Measurements from ENCODE around the gene NFIA. TPM values are rescaled to one million over a fixed set of nuclear protein-coding genes. Genes with fewer than 3 reads are reported as not detected.
A peak's percentile ranks its signal among the peaks of the same experiment; 100 is the strongest.

The NFIA gene
- total and polyA plus RNA-seq, 7 experiments from 2014 or later: 1.0 to 8.6 (median 5.9) TPM

- peaks cover 0 to 11% (median 6%) of the 10 kb centered on the region in 5 donors for H3K36me3 Mint-ChIP-seq
- Histone ChIP-seq H3K36me3 (ENCODE audit: control insufficient read depth in 2 of 3, insufficient read depth in 3 of 3, low read length in 3 of 3) (no peaks in the 10 kb centered on the region), H3K27me3 (ENCODE audit: control insufficient read depth in 2 of 2, insufficient read depth in 2 of 2, low read length in 2 of 2) (no peaks in the 10 kb centered on the region), H3K27ac (ENCODE audit: low read depth, low read length) (no peak overlapping the region), H3K9me3 (ENCODE audit: control insufficient read depth in 2 of 3, low read length in 3 of 3) (peaks cover 0 to 4% (median 0%) of the 10 kb centered on the region in 3 experiments), H3K4me3 (ENCODE audit: low read length) (no peak overlapping the region), H3K4me1 (ENCODE audit: control insufficient read depth in 2 of 2, insufficient read depth in 2 of 2, low read length in 2 of 2) (no peaks in the 10 kb centered on the region)
- H3K4me3 Mint-ChIP-seq: no peak overlapping the region
- DNase-seq: no peak
- POLR2A ChIA-PET: no interaction called here
- H3K9me3 Mint-ChIP-seq: peaks cover 0 to 4% (median 0%) of the 10 kb centered on the region in 11 donors
- H3K4me1 Mint-ChIP-seq: peaks cover 0 to 7% (median 2%) of the 10 kb centered on the region in 7 donors
- CTCF ChIA-PET: no interaction called here
- H3K27me3 Mint-ChIP-seq: no peaks in the 10 kb centered on the region
- ATAC-seq: no peak
- intact Hi-C loops (cut with micrococcal nuclease): no loop called here
- H3K27ac Mint-ChIP-seq: no peak overlapping the region
Measured at GRCh38 chr1:61389926-61390845, 307.8 kb downstream of the NFIA start.

GRCh38 chr1:61391730-61392129 is 309.4 kb downstream of the NFIA start:
- H3K27me3 ChIP-seq (ENCODE audit: control insufficient read depth in 2 of 2, insufficient read depth in 2 of 2, low read length in 2 of 2): no peaks in the 10 kb centered on the region
- no peaks in the 10 kb centered on the region for H3K36me3 ChIP-seq (ENCODE audit: control insufficient read depth in 2 of 3, insufficient read depth in 3 of 3, low read length in 3 of 3)
- no peak overlapping the region for H3K4me3 ChIP-seq (ENCODE audit: low read length)
- CTCF ChIA-PET: no interaction called here
- Mint-ChIP-seq H3K27ac (no peak overlapping the region), H3K27me3 (no peaks in the 10 kb centered on the region), H3K36me3 (peaks cover 0 to 11% (median 6%) of the 10 kb centered on the region in 5 donors), H3K4me3 (no peak overlapping the region), H3K9me3 (peaks cover 0 to 4% (median 0%) of the 10 kb centered on the region in 11 donors), H3K4me1 (peaks cover 0 to 7% (median 2%) of the 10 kb centered on the region in 7 donors)
- POLR2A ChIA-PET: no interaction called here
- intact Hi-C loops (cut with micrococcal nuclease): no loop called here
- no peak for ATAC-seq
- H3K27ac ChIP-seq (ENCODE audit: low read depth, low read length): no peak overlapping the region
- H3K4me1 ChIP-seq (ENCODE audit: control insufficient read depth in 2 of 2, insufficient read depth in 2 of 2, low read length in 2 of 2): no peaks in the 10 kb centered on the region
- no peak for DNase-seq
- H3K9me3 ChIP-seq (ENCODE audit: control insufficient read depth in 2 of 3, low read length in 3 of 3): peaks cover 0 to 4% (median 0%) of the 10 kb centered on the region in 3 experiments

GRCh38 chr1:61392409-61393242 is 310.3 kb downstream of the NFIA start:
- H3K4me1 Mint-ChIP-seq: no peaks in the 10 kb centered on the region
- no peak overlapping the region for H3K27ac ChIP-seq (ENCODE audit: low read depth, low read length)
- H3K4me3 ChIP-seq (ENCODE audit: low read length): no peak overlapping the region
- DNase-seq (no peak), ATAC-seq (no peak)
- peaks cover 0 to 4% (median 0%) of the 10 kb centered on the region in 3 experiments for H3K9me3 ChIP-seq (ENCODE audit: control insufficient read depth in 2 of 3, low read length in 3 of 3)
- H3K27ac Mint-ChIP-seq: no peak overlapping the region
- CTCF ChIA-PET: interaction anchor here (0.6 kb wide), 1 partner anchor 301 kb away, joined by 4 read pairs; no protein-coding TSS in a partner anchor
- intact Hi-C loops (cut with micrococcal nuclease): no loop called here
- no peaks in the 10 kb centered on the region for H3K27me3 Mint-ChIP-seq
- no peaks in the 10 kb centered on the region for H3K4me1 ChIP-seq (ENCODE audit: control insufficient read depth in 2 of 2, insufficient read depth in 2 of 2, low read length in 2 of 2)
- no peak overlapping the region for H3K4me3 Mint-ChIP-seq
- H3K36me3 Mint-ChIP-seq: peaks cover 0 to 7% (median 0%) of the 10 kb centered on the region in 5 donors
- H3K9me3 Mint-ChIP-seq: peaks cover 0 to 4% (median 0%) of the 10 kb centered on the region in 11 donors
- H3K27me3 ChIP-seq (ENCODE audit: control insufficient read depth in 2 of 2, insufficient read depth in 2 of 2, low read length in 2 of 2): no peaks in the 10 kb centered on the region
- no peaks in the 10 kb centered on the region for H3K36me3 ChIP-seq (ENCODE audit: control insufficient read depth in 2 of 3, insufficient read depth in 3 of 3, low read length in 3 of 3)
- POLR2A ChIA-PET: no interaction called here

- Histone ChIP-seq H3K4me1 (ENCODE audit: control insufficient read depth in 2 of 2, insufficient read depth in 2 of 2, low read length in 2 of 2) (no peaks in the 10 kb centered on the region), H3K36me3 (ENCODE audit: control insufficient read depth in 2 of 3, insufficient read depth in 3 of 3, low read length in 3 of 3) (no peaks in the 10 kb centered on the region), H3K27me3 (ENCODE audit: control insufficient read depth in 2 of 2, insufficient read depth in 2 of 2, low read length in 2 of 2) (no peaks in the 10 kb centered on the region), H3K4me3 (ENCODE audit: low read length) (no peak overlapping the region), H3K27ac (ENCODE audit: low read depth, low read length) (no peak overlapping the region), H3K9me3 (ENCODE audit: control insufficient read depth in 2 of 3, low read length in 3 of 3) (peaks cover 0 to 4% (median 0%) of the 10 kb centered on the region in 3 experiments)
- CTCF ChIA-PET: no interaction called here
- no peak for ATAC-seq
- POLR2A ChIA-PET: no interaction called here
- Mint-ChIP-seq H3K4me1 (no peaks in the 10 kb centered on the region), H3K4me3 (no peak overlapping the region), H3K27ac (no peak overlapping the region), H3K27me3 (no peaks in the 10 kb centered on the region), H3K9me3 (peaks cover 0 to 3% (median 0%) of the 10 kb centered on the region in 11 donors), H3K36me3 (peaks cover 0 to 5% (median 0%) of the 10 kb centered on the region in 5 donors)
- DNase-seq: no peak
- intact Hi-C loops (cut with micrococcal nuclease): no loop called here
Measured at GRCh38 chr1:61393575-61393974, 311.2 kb downstream of the NFIA start.

GRCh38 chr1:61395146-61395800 is 312.9 kb downstream of the NFIA start:
- intact Hi-C loops (cut with micrococcal nuclease): no loop called here

GRCh38 chr1:61397495-61397894 is 315.1 kb downstream of the NFIA start:
- H3K4me1 ChIP-seq (ENCODE audit: control insufficient read depth in 2 of 2, insufficient read depth in 2 of 2, low read length in 2 of 2): no peaks in the 10 kb centered on the region
- no peak for ATAC-seq
- H3K9me3 ChIP-seq (ENCODE audit: control insufficient read depth in 2 of 3, low read length in 3 of 3): no peaks in the 10 kb centered on the region
- Mint-ChIP-seq H3K4me1 (no peaks in the 10 kb centered on the region), H3K36me3 (no peaks in the 10 kb centered on the region), H3K27me3 (peaks cover 0 to 6% (median 0%) of the 10 kb centered on the region in 5 donors), H3K4me3 (no peak overlapping the region), H3K27ac (peak overlapping the region in 1 of 9 donors; percentile 65), H3K9me3 (no peaks in the 10 kb centered on the region)
- CTCF ChIA-PET: interaction anchor here (0.6 kb wide), 1 partner anchor 189 kb away, joined by 4 read pairs; no protein-coding TSS in a partner anchor
- DNase-seq: no peak
- no peaks in the 10 kb centered on the region for H3K27me3 ChIP-seq (ENCODE audit: control insufficient read depth in 2 of 2, insufficient read depth in 2 of 2, low read length in 2 of 2)
- no peaks in the 10 kb centered on the region for H3K36me3 ChIP-seq (ENCODE audit: control insufficient read depth in 2 of 3, insufficient read depth in 3 of 3, low read length in 3 of 3)
- H3K27ac ChIP-seq (ENCODE audit: low read depth, low read length): no peak overlapping the region
- POLR2A ChIA-PET: interaction anchor here (0.7 kb wide), 1 partner anchor 154 kb away, joined by 3 read pairs; no protein-coding TSS in a partner anchor
- no peak overlapping the region for H3K4me3 ChIP-seq (ENCODE audit: low read length)
- intact Hi-C loops (cut with micrococcal nuclease): no loop called here

More at GRCh38 chr1:61395146-61395800, 312.9 kb downstream of the NFIA start:
- no peaks in the 10 kb centered on the region for H3K27me3 ChIP-seq (ENCODE audit: control insufficient read depth in 2 of 2, insufficient read depth in 2 of 2, low read length in 2 of 2)
- POLR2A ChIA-PET: no interaction called here
- H3K36me3 ChIP-seq (ENCODE audit: control insufficient read depth in 2 of 3, insufficient read depth in 3 of 3, low read length in 3 of 3): no peaks in the 10 kb centered on the region
- Mint-ChIP-seq H3K4me3 (no peak overlapping the region), H3K36me3 (peaks cover 0 to 4% (median 0%) of the 10 kb centered on the region in 5 donors), H3K27me3 (no peaks in the 10 kb centered on the region), H3K27ac (no peak overlapping the region), H3K4me1 (no peaks in the 10 kb centered on the region), H3K9me3 (no peaks in the 10 kb centered on the region)
- no peak overlapping the region for H3K4me3 ChIP-seq (ENCODE audit: low read length)
- CTCF ChIA-PET: no interaction called here
- DNase-seq (no peak), ATAC-seq (no peak)
- H3K9me3 ChIP-seq (ENCODE audit: control insufficient read depth in 2 of 3, low read length in 3 of 3): no peaks in the 10 kb centered on the region
- no peaks in the 10 kb centered on the region for H3K4me1 ChIP-seq (ENCODE audit: control insufficient read depth in 2 of 2, insufficient read depth in 2 of 2, low read length in 2 of 2)
- no peak overlapping the region for H3K27ac ChIP-seq (ENCODE audit: low read depth, low read length)

Data from naive thymus-derived CD4-positive, alpha-beta T cell (primary cell).